ENCODE results near the gene FOXF2. TPM values are rescaled to one million over a fixed set of nuclear protein-coding genes. Genes with fewer than 3 reads are reported as not detected.

Gene FOXF2
- total and polyA plus RNA-seq, 2 experiments from 2014 or later, result not detected

DNA sequence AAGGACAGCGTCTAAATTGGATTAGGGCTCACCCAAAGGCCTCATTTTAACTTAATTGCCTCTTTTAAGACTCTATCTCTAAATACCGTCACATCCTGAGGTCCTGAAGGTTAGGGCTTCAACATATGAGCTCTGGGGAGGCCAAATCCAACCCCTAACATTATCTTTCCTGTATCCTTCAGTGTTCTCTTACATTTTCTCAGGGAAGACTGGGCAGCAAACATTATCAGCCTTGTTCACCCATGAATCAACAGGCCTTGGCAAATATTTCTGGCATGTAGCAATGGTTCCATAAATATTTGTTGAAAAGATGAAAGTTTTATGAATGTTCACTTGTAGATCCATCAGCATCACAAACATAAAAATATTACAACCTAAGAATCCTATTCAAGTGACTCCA, 24.6 kb upstream of the FOXF2 start:
- Histone ChIP-seq H3K27me3 (ENCODE audit: insufficient read depth) (0 out of 2 replicates have a peak, but pooled peaks cover 11% of the 10 kb centered on the region), H3K4me2 (no peak overlapping the region), H4K20me1 (replicated peaks; ENCODE audit: insufficient read depth) (no peaks in the 10 kb centered on the region), H2AFZ (no peak overlapping the region), H3K4me1 (ENCODE audit: insufficient read depth) (peaks cover 10% of the 10 kb centered on the region), H3K36me3 (ENCODE audit: insufficient read depth) (no peaks in the 10 kb centered on the region), H3K4me3 (no peak overlapping the region), H3K79me2 (replicated peaks; ENCODE audit: insufficient read depth) (no peaks in the 10 kb centered on the region), H3F3A (replicated peaks; ENCODE audit: low read depth) (no peaks in the 10 kb centered on the region), H3K27ac (ENCODE audit: low read depth) (no peak overlapping the region), H3K9me2 (ENCODE audit: insufficient read depth) (no peaks in the 10 kb centered on the region)
- H3K4me3 Mint-ChIP-seq, result no peak overlapping the region
- no peak overlapping the region for H3K27ac Mint-ChIP-seq
- peaks cover 5% of the 10 kb centered on the region for H3K9me3 Mint-ChIP-seq
- DNase-seq (ENCODE audit: low spot score) (no peak), ATAC-seq (no peak)
- H3K27me3 Mint-ChIP-seq (ENCODE audit: insufficient read depth, low read depth, poor library complexity), result peaks cover 2% of the 10 kb centered on the region
- H3K4me1 Mint-ChIP-seq, result peaks cover 7% of the 10 kb centered on the region
- TF ChIP-seq EZH2 (IDR thresholded peaks at IDR 0.05; ENCODE audit: low read depth, unreplicated experiment), result no peak
- no peak for TF ChIP-seq ETS1 (IDR thresholded peaks at IDR 0.05)
- no peak for TF ChIP-seq ZNF114 (CRISPR knock-in tag; IDR thresholded peaks at IDR 0.05)
- TF ChIP-seq ZNF462 (CRISPR knock-in tag; IDR thresholded peaks at IDR 0.05), result no peak
- no peak for TF ChIP-seq POLR2AphosphoS5 (IDR thresholded peaks at IDR 0.05; ENCODE audit: low read depth)
- TF ChIP-seq REST (IDR thresholded peaks at IDR 0.05; ENCODE audit: unreplicated experiment), result no peak
- TF ChIP-seq EZH2phosphoT487 (IDR thresholded peaks at IDR 0.05; ENCODE audit: unreplicated experiment), result no peak
- TF ChIP-seq JUNB (IDR thresholded peaks at IDR 0.05; ENCODE audit: unreplicated experiment), result no peak
- TF ChIP-seq CREB1 (CRISPR knock-in tag; IDR thresholded peaks at IDR 0.05; ENCODE audit: low read depth), result no peak
- TF ChIP-seq CTCF (conservative IDR thresholded peaks at IDR 0.05; ENCODE audit: low read depth in 2 of 2), result no peak
- no peak for TF ChIP-seq STAT1 (IDR thresholded peaks at IDR 0.05; ENCODE audit: unreplicated experiment)
- no peak for TF ChIP-seq ZNF331 (CRISPR knock-in tag; IDR thresholded peaks at IDR 0.05; ENCODE audit: low read depth)
- no peak for TF ChIP-seq NANOG (IDR thresholded peaks at IDR 0.05; ENCODE audit: borderline replicate concordance)
- peaks cover 3% of the 10 kb centered on the region; the same call in 1 of the 3 replicates for H3K36me3 Mint-ChIP-seq (ENCODE audit: low read depth)

All from GM23338 (cell line).